ENCODE data around the gene KIAA1217. TPM values are rescaled to one million over a fixed set of nuclear protein-coding genes. Genes with fewer than 3 reads are reported as not detected.

The KIAA1217 gene
- total RNA-seq, 6 experiments from 2014 or later = 10.4 to 25.5 (median 14.9) TPM

DNA sequence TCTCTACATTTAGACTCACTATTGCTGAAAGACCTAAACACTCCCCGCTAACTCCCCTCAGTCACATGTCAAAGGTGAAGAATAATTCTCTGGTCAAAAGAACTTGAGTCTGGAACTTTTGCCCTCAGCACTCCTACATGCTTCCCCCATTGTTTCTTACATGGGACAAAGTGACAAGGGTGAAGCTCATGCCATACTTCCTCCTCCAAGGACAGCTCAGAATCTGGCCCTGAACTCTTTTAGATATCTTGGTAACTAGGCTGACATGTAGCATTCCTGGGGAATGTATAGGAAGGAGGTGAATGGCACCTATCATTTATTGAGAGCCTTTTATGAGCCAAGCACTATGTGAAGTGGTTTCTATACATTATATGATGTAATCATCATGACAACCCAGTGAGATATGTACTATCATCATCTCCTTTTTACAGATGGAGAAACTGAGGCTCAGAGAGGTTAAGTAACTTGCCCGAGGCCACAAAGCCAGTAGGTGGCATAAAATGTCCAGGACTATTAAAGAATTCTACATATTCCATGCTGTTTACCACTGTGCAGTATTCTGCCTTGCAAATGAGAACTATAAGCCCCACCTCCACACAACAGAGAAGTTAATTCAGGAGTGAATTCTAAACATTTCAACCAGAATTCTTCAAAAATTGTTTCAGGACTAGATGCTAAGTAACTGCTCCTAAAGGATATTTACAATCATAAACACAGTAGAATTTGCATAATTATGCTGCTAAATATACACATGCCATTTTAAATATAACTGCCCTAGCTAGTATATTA is 268.2 kb downstream of the KIAA1217 start:
- H3K36me3 ChIP-seq = peaks cover 0 to 17% (median 2%) of the 10 kb centered on the region in 4 donors
- H3K4me1 ChIP-seq = no peaks in the 10 kb centered on the region
- no peaks in the 10 kb centered on the region for H3K9me3 ChIP-seq
- 80% methylated on average over 2 of the region's 2 CpGs for WGBS (ENCODE audit: insufficient coverage, low coverage, low lambda C conversion rate, missing lambda C conversion rate)
- TF ChIP-seq, protein P1, sequence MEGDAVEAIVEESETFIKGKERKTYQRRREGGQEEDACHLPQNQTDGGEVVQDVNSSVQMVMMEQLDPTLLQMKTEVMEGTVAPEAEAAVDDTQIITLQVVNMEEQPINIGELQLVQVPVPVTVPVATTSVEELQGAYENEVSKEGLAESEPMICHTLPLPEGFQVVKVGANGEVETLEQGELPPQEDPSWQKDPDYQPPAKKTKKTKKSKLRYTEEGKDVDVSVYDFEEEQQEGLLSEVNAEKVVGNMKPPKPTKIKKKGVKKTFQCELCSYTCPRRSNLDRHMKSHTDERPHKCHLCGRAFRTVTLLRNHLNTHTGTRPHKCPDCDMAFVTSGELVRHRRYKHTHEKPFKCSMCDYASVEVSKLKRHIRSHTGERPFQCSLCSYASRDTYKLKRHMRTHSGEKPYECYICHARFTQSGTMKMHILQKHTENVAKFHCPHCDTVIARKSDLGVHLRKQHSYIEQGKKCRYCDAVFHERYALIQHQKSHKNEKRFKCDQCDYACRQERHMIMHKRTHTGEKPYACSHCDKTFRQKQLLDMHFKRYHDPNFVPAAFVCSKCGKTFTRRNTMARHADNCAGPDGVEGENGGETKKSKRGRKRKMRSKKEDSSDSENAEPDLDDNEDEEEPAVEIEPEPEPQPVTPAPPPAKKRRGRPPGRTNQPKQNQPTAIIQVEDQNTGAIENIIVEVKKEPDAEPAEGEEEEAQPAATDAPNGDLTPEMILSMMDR (IDR thresholded peaks at IDR 0.05) = no peak
- TF ChIP-seq POLR2A (IDR thresholded peaks at IDR 0.05) = no peak
- H3K4me3 ChIP-seq = no peak overlapping the region
- ATAC-seq = no peak
- no peak for DNase-seq
- H3K27me3 ChIP-seq = no peaks in the 10 kb centered on the region
- intact Hi-C loops (cut with DNase I) = no loop called here
- H3K27ac ChIP-seq = no peak overlapping the region

DNA sequence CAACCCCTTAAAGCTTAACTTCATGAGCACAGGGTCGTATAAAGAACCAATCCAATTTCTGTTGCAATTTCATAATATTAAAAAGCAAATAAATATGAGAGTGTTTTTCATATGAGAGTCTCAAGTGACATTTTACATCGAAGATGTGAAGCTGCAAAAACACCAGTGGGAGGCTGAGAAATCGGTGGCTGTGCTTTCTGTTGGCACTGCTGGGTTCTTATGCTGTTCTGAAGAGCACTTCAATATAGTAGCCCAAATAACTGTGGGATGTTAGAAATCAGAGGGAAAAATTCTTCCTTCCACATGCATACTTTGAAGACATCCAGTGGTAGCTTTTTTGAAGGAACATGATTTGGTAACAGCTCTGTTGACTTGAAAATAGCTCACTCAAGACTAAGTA is 269.0 kb downstream of the KIAA1217 start:
- Histone ChIP-seq H3K9me3 (no peaks in the 10 kb centered on the region), H3K4me1 (no peaks in the 10 kb centered on the region), H3K36me3 (peaks cover 0 to 17% (median 2%) of the 10 kb centered on the region in 4 donors), H3K27me3 (no peaks in the 10 kb centered on the region), H3K27ac (no peak overlapping the region), H3K4me3 (no peak overlapping the region)
- 80% methylated on average over 3 of the region's 3 CpGs for WGBS (ENCODE audit: insufficient coverage, low coverage, low lambda C conversion rate, missing lambda C conversion rate)
- TF ChIP-seq, protein P1 (IDR thresholded peaks at IDR 0.05) = no peak
- ATAC-seq (no peak), DNase-seq (no peak)
- intact Hi-C loops (cut with DNase I) = no loop called here

DNA sequence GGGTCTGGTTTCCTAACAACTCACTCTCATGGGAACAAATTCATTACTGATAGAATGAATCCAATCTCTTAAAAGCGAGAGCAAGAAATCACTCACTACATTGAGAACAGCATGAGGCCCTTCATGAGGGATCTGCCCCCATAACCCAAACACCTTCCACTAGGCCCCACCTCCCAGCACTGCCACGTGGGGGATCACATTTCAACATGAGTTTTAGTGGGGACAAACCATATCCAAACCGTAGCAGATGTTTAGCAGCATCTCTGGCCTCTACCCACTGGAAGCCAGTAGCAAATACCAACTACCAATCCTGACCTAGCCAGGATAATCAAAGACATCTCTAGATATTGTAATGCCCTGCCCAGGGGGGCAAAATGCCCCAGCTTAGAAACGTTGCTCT is 270.9 kb downstream of the KIAA1217 start:
- intact Hi-C loops (cut with DNase I) = no loop called here
- Histone ChIP-seq H3K4me3 (no peak overlapping the region), H3K27ac (no peak overlapping the region), H3K36me3 (peaks cover 0 to 3% (median under 1%) of the 10 kb centered on the region in 4 donors), H3K27me3 (no peaks in the 10 kb centered on the region), H3K9me3 (no peaks in the 10 kb centered on the region), H3K4me1 (peaks cover 0 to 11% (median 0%) of the 10 kb centered on the region in 4 donors)
- 56% methylated on average over 2 of the region's 4 CpGs for WGBS (ENCODE audit: insufficient coverage, low coverage, low lambda C conversion rate, missing lambda C conversion rate)
- DNase-seq = no peak
- TF ChIP-seq POLR2A (IDR thresholded peaks at IDR 0.05) = no peak
- TF ChIP-seq, protein P1 (IDR thresholded peaks at IDR 0.05) = no peak
- ATAC-seq = no peak

DNA sequence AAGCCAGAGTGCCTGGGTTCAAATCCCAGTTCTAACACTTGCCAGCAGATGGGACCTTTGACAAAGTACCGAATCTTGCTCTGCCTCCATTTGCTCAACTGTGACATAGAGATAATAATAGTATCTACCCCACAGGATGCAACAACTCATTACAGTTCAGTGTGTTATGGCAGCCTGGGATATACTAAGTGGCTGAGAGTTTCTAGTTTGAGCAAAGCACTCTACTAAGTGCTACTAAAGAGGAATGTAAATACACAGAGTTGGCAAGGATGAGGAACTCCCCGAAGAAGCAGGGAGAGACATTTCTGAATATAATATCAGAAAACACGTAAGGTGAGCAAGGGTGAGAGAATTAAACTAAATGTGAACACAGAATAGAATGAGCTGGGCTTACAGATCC is 271.5 kb downstream of the KIAA1217 start:
- Histone ChIP-seq H3K36me3 (peaks cover 0 to 3% (median 0%) of the 10 kb centered on the region in 4 donors), H3K27ac (no peak overlapping the region), H3K4me3 (no peak overlapping the region), H3K4me1 (peaks cover 0 to 16% (median 0%) of the 10 kb centered on the region in 4 donors), H3K9me3 (no peaks in the 10 kb centered on the region), H3K27me3 (no peaks in the 10 kb centered on the region)
- ATAC-seq (no peak), DNase-seq (no peak)
- intact Hi-C loops (cut with DNase I) = no loop called here
- 85% methylated on average over 3 of the region's 3 CpGs for WGBS (ENCODE audit: insufficient coverage, low coverage, low lambda C conversion rate, missing lambda C conversion rate)
- TF ChIP-seq POLR2A (IDR thresholded peaks at IDR 0.05) = no peak
- TF ChIP-seq, protein P1 (IDR thresholded peaks at IDR 0.05) = no peak
